AG04450 (cell line): ENCODE results near the gene LRRC10B. TPM values are rescaled to one million over a fixed set of nuclear protein-coding genes. Genes with fewer than 3 reads are reported as not detected.

Experiments used
- CTCF ChIA-PET: fragments of 300-600, 350-600 bp; formaldehyde crosslinking; extraction: SDS; loops from one replicate; lab custom pipeline; 2022; ENCODE audit warnings: antibody characterized with exemption, inconsistent platforms; lab: Charles Lee
- POLR2A ChIA-PET: fragments of 350-600 bp; formaldehyde crosslinking; extraction: SDS; loops from one replicate; lab custom pipeline; 2021; ENCODE audit warnings: antibody characterized with exemption, inconsistent platforms; lab: Yijun Ruan, JAX
- DNase-seq: peaks from one replicate; pipeline ENCODE4 v3.0.0-alpha.2; 2011; ENCODE audit warnings: low read depth, low spot score
- H3K27ac ChIP-seq: one replicate; pipeline ENCODE4 v1.5.1; 2012; ENCODE audit warnings: low read depth, low read length, control low read depth
- H3K27me3 ChIP-seq: one replicate; pipeline ENCODE4 v1.6.0; 2012; ENCODE audit warnings: low read length; ENCODE audit not compliant: control insufficient read depth, insufficient read depth
- H3K4me3 ChIP-seq: 2 replicates; pipeline ENCODE4 v1.5.1; 2011; ENCODE audit warnings: mild to moderate bottlenecking, low read depth, low read length, control low read depth
- H3K9me3 ChIP-seq: 2 replicates; pipeline ENCODE4 v1.5.1; 2012; ENCODE audit warnings: low read length; ENCODE audit not compliant: control insufficient read depth, insufficient read depth
- polyA plus RNA-seq: library from polyadenylated mRNA; depleted of rRNA; stranded (reverse); fragments of >200 nt; gene quantifications from 2 replicates; pipeline ENCODE4 v1.2.3, GENCODE V29; 2011
- TF ChIP-seq, protein P1 (sequence below): IDR thresholded peaks from 2 replicates; pipeline ENCODE4 v1.5.1; 2011; ENCODE audit warnings: low read depth, low read length, control low read depth, inconsistent platforms

The LRRC10B gene
- polyA plus RNA-seq, 1 experiment, result not detected

DNA sequence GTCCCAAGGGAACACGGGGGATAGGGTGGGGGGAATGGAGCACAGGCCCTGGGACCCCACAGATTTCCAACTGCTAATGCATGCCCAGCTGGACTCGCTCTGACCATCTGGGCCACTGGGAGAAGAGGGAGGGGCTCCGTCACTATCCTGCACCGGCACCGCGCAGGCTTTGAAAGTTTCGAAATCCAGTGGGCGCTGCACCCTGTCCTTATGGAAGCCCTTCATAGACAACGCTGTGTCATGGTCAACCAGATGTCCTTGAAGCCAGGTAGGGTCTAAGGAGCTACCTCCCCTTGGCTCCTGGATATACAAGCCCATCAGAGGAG lies 30.1 kb downstream of the LRRC10B start:
- peaks cover 52% of the 10 kb centered on the region for H3K27me3 ChIP-seq
- no peak for DNase-seq
- TF ChIP-seq, protein P1, sequence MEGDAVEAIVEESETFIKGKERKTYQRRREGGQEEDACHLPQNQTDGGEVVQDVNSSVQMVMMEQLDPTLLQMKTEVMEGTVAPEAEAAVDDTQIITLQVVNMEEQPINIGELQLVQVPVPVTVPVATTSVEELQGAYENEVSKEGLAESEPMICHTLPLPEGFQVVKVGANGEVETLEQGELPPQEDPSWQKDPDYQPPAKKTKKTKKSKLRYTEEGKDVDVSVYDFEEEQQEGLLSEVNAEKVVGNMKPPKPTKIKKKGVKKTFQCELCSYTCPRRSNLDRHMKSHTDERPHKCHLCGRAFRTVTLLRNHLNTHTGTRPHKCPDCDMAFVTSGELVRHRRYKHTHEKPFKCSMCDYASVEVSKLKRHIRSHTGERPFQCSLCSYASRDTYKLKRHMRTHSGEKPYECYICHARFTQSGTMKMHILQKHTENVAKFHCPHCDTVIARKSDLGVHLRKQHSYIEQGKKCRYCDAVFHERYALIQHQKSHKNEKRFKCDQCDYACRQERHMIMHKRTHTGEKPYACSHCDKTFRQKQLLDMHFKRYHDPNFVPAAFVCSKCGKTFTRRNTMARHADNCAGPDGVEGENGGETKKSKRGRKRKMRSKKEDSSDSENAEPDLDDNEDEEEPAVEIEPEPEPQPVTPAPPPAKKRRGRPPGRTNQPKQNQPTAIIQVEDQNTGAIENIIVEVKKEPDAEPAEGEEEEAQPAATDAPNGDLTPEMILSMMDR, result no peak
- H3K27ac ChIP-seq, result no peak overlapping the region
- H3K9me3 ChIP-seq, result no peaks in the 10 kb centered on the region; the same call in 1 of the 2 replicates
- H3K4me3 ChIP-seq, result no peak overlapping the region
- CTCF ChIA-PET, result interaction anchor here (0.6 kb wide), 1 partner anchor 103 kb away, joined by 3 read pairs; no protein-coding TSS in a partner anchor
- POLR2A ChIA-PET, result no interaction called here

DNA sequence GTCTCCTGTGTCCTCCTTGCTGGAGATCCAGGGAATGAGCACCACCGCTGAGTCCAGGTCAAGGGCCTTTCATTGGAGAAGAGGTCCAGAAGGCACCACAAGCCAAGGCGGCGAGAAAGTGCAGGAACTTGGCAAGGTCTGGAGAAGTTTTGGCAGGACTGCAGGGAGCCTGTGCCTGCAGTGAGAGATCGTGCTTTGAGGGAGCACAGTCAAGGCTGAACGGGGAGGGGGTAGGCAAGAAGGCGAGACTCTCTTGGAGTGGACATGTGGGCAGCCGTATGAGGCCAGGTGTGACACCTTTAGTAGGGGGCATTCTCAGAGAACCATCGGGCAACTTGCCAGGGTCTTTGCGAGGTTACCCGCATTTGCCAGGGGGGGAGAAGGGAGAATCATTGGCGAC lies 30.5 kb downstream of the LRRC10B start:
- Histone ChIP-seq H3K27me3 (peaks cover 52% of the 10 kb centered on the region), H3K27ac (no peak overlapping the region), H3K4me3 (no peak overlapping the region), H3K9me3 (no peaks in the 10 kb centered on the region; the same call in 1 of the 2 replicates)
- no peak for DNase-seq
- TF ChIP-seq, protein P1, result no peak
- POLR2A ChIA-PET, result interaction anchor here (1.2 kb wide), 1 partner anchor 13 kb away, joined by 3 read pairs; no protein-coding TSS in a partner anchor
- CTCF ChIA-PET, result interaction anchor here (0.6 kb wide), 1 partner anchor 104 kb away, joined by 3 read pairs; no protein-coding TSS in a partner anchor

GRCh38 chr11:61539831-61540357 lies 31.3 kb downstream of the LRRC10B start:
- H3K9me3 ChIP-seq, result no peaks in the 10 kb centered on the region; the same call in 1 of the 2 replicates
- TF ChIP-seq, protein P1, result no peak
- DNase-seq, result no peak
- ChIA-PET POLR2A (interaction anchor here (1.2 kb wide), 1 partner anchor 14 kb away, joined by 3 read pairs; no protein-coding TSS in a partner anchor), CTCF (no interaction called here)
- no peak overlapping the region for H3K4me3 ChIP-seq
- peaks cover 46% of the 10 kb centered on the region for H3K27me3 ChIP-seq
- H3K27ac ChIP-seq, result no peak overlapping the region

GRCh38 chr11:61540528-61540927 lies 32.0 kb downstream of the LRRC10B start:
- no peak overlapping the region for H3K4me3 ChIP-seq
- TF ChIP-seq, protein P1, result no peak
- CTCF ChIA-PET, result no interaction called here
- DNase-seq, result no peak
- no peaks in the 10 kb centered on the region for H3K9me3 ChIP-seq
- peaks cover 39% of the 10 kb centered on the region for H3K27me3 ChIP-seq
- POLR2A ChIA-PET, result no interaction called here
- no peak overlapping the region for H3K27ac ChIP-seq

DNA sequence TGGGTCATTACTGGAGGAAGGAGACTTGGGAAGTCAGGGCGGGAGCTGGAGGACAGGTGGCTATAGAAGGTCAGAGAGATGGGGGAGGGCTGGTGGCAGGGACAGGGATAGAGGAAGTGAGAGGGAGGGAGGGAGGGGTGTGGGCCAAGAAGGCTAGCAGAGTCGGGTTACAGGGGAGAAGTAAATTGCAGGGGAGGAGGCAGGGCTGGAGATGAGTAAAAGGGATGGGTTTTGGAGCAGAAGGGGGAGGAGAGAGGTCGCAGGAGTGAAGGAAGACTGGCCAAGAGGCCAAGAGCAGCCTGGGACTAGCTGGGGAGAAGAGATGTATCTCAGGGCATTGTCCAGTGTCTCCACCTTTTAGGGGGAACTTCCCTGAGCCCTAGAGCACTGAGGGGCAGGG lies 33.0 kb downstream of the LRRC10B start:
- Histone ChIP-seq H3K27ac (no peak overlapping the region), H3K4me3 (no peak overlapping the region), H3K27me3 (peaks cover 30% of the 10 kb centered on the region), H3K9me3 (no peaks in the 10 kb centered on the region; the same call in 1 of the 2 replicates)
- TF ChIP-seq, protein P1, result no peak
- DNase-seq, result no peak
- ChIA-PET POLR2A (no interaction called here), CTCF (interaction anchor here (0.9 to 4.9 kb wide), 2 partner anchors 25 to 88 kb away, joined by 3 to 24 read pairs; no protein-coding TSS in a partner anchor)
